Caco-2 (cell line): Measurements from ENCODE around the gene NFIC. TPM values are rescaled to one million over a fixed set of nuclear protein-coding genes. Genes with fewer than 3 reads are reported as not detected.

Experiments used
- BruUV-seq: library from RNA; stranded (reverse); fragments of 400-500 nt; replicated peaks from 2 replicates; lab custom pipeline; 2021; lab: Mats Ljungman, UMichigan
- CTCF ChIA-PET: fragments of 300-600 bp; sonication (Branson Sonifier 250); formaldehyde crosslinking; loops from one replicate; lab custom pipeline; 2022; ENCODE audit warnings: antibody characterized with exemption; lab: Charles Lee
- POLR2A ChIA-PET: fragments of 300-600 bp; sonication (Branson Sonifier 250); formaldehyde crosslinking; loops from one replicate; lab custom pipeline; 2022; ENCODE audit warnings: antibody characterized with exemption; lab: Charles Lee
- DNase-seq, 2 experiments: peaks; one replicate each; pipeline versions ENCODE4 v3.0.0 to v3.0.0-alpha.2; 2020 to 2022
- H3K27me3 ChIP-seq: replicated peaks from 2 replicates; pipeline ENCODE4 v1.6.0; 2011; ENCODE audit warnings: low read length; ENCODE audit not compliant: control insufficient read depth, insufficient read depth
- H3K36me3 ChIP-seq: 2 replicates; pipeline ENCODE4 v1.5.1; 2011; ENCODE audit warnings: low read length; ENCODE audit not compliant: control insufficient read depth, insufficient read depth
- H3K4me1 ChIP-seq: fragments of 250-450 bp; sonication (Bioruptor Pico); 2 replicates; pipeline ENCODE4 v1.5.1; 2020; ENCODE audit warnings: mild to moderate bottlenecking
- H3K4me3 ChIP-seq: 2 replicates; pipeline ENCODE4 v1.5.1; 2011; ENCODE audit warnings: low read depth, mild to moderate bottlenecking, control low read depth, low read length
- H3K9me3 ChIP-seq: fragments of 250-450 bp; sonication (Bioruptor Pico); 2 replicates; pipeline ENCODE4 v1.5.1; 2020; ENCODE audit warnings: mild to moderate bottlenecking, moderate library complexity
- H3K27ac Mint-ChIP-seq: one replicate; pipeline ENCODE4 v1.8.0; 2022; ENCODE audit warnings: mixed read lengths; ENCODE audit not compliant: unreplicated experiment
- H3K27me3 Mint-ChIP-seq: one replicate; pipeline ENCODE4 v1.8.0; 2022; ENCODE audit warnings: mixed read lengths; ENCODE audit not compliant: insufficient read depth, unreplicated experiment
- H3K36me3 Mint-ChIP-seq: one replicate; pipeline ENCODE4 v1.8.0; 2022; ENCODE audit warnings: mild to moderate bottlenecking, mixed read lengths; ENCODE audit not compliant: insufficient read depth, unreplicated experiment
- H3K4me1 Mint-ChIP-seq: one replicate; pipeline ENCODE4 v1.8.0; 2022; ENCODE audit warnings: low read depth, mixed read lengths; ENCODE audit not compliant: unreplicated experiment
- H3K4me3 Mint-ChIP-seq: one replicate; pipeline ENCODE4 v1.8.0; 2022; ENCODE audit warnings: mild to moderate bottlenecking, moderate library complexity, mixed read lengths; ENCODE audit not compliant: unreplicated experiment
- H3K9me3 Mint-ChIP-seq: one replicate; pipeline ENCODE4 v1.8.0; 2022; ENCODE audit warnings: mixed read lengths; ENCODE audit not compliant: unreplicated experiment
- intact Hi-C: fragments of 100-400 bp; cut with micrococcal nuclease; formaldehyde crosslinking; loops from one replicate; pipeline ENCODE4 v1.10.0; 2022; ENCODE audit not compliant: unreplicated experiment
- total RNA-seq: library from RNA; stranded (reverse); gene quantifications from 2 replicates; pipeline ENCODE4 v1.2.3, GENCODE V29; 2022
- TF ChIP-seq, protein P1 (sequence below), 2 experiments: fragments of 200-600 bp in 1 of 2; IDR thresholded peaks; 1 replicate in 1 of 2; 2 replicates in 1 of 2; pipeline versions ENCODE4 v1.5.1 to v1.8.0; 2011 to 2022; ENCODE audit warnings: antibody characterized with exemption in 1 of 2, control low read depth in 1 of 2, inconsistent platforms in 1 of 2, low read depth in 1 of 2, low read length in 1 of 2, mild to moderate bottlenecking in 1 of 2, moderate library complexity in 1 of 2; ENCODE audit not compliant: insufficient read depth in 1 of 2, severe bottlenecking in 1 of 2, unreplicated experiment in 1 of 2

The NFIC gene
- total RNA-seq, 1 experiment from 2014 or later, result 5.1 TPM

DNA sequence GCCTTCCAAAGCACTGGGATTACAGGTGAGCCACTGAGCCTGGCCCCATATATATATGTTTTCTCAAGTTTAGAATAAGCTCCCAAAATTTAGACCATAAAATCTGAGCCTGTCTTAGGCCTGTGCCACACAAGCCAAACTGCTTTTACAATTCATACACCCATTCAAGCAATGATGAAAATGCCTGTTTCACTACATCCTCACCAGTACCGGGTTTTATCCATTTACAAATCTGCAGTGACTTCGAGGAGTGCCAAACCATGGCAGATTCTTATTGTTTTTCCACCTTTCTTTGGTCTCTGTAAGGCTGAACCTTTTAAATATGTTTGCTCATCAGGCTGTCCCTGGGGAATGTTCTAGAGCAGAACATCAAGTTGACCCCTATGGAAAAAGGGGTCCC is 9.6 kb upstream of the NFIC start:
- TF ChIP-seq, protein P1, sequence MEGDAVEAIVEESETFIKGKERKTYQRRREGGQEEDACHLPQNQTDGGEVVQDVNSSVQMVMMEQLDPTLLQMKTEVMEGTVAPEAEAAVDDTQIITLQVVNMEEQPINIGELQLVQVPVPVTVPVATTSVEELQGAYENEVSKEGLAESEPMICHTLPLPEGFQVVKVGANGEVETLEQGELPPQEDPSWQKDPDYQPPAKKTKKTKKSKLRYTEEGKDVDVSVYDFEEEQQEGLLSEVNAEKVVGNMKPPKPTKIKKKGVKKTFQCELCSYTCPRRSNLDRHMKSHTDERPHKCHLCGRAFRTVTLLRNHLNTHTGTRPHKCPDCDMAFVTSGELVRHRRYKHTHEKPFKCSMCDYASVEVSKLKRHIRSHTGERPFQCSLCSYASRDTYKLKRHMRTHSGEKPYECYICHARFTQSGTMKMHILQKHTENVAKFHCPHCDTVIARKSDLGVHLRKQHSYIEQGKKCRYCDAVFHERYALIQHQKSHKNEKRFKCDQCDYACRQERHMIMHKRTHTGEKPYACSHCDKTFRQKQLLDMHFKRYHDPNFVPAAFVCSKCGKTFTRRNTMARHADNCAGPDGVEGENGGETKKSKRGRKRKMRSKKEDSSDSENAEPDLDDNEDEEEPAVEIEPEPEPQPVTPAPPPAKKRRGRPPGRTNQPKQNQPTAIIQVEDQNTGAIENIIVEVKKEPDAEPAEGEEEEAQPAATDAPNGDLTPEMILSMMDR (IDR thresholded peaks at IDR 0.05; ENCODE audit: insufficient read depth in 1 of 2, low read depth in 1 of 2, low read length in 1 of 2, severe bottlenecking in 1 of 2, unreplicated experiment in 1 of 2), result no peak
- intact Hi-C loops, result no loop called here
- CTCF ChIA-PET, result no interaction called here
- H3K27me3 ChIP-seq, result peaks cover 3% of the 10 kb centered on the region; the same call in 1 of the 2 replicates
- Mint-ChIP-seq H3K4me3 (peak overlapping the region; percentile 53), H3K36me3 (no peaks in the 10 kb centered on the region), H3K27ac (no peak overlapping the region), H3K9me3 (no peaks in the 10 kb centered on the region), H3K27me3 (peaks cover 15% of the 10 kb centered on the region), H3K4me1 (no peaks in the 10 kb centered on the region)
- no peak for DNase-seq
- no peaks in the 10 kb centered on the region for H3K9me3 ChIP-seq
- H3K36me3 ChIP-seq, result no peaks in the 10 kb centered on the region
- POLR2A ChIA-PET, result no interaction called here
- no peak overlapping the region for H3K4me3 ChIP-seq
- no TSS peak for BruUV-seq
- no peaks in the 10 kb centered on the region for H3K4me1 ChIP-seq

- no peaks in the 10 kb centered on the region for H3K4me1 ChIP-seq
- TF ChIP-seq, protein P1 (IDR thresholded peaks at IDR 0.05; ENCODE audit: insufficient read depth in 1 of 2, low read depth in 1 of 2, low read length in 1 of 2, severe bottlenecking in 1 of 2, unreplicated experiment in 1 of 2), result no peak
- peaks cover 17% of the 10 kb centered on the region for H3K27me3 Mint-ChIP-seq
- peak overlapping the region; percentile 53 for H3K4me3 Mint-ChIP-seq
- DNase-seq, result no peak
- no peaks in the 10 kb centered on the region for H3K36me3 ChIP-seq
- intact Hi-C loops, result no loop called here
- peaks cover 3% of the 10 kb centered on the region; the same call in 1 of the 2 replicates for H3K27me3 ChIP-seq
- H3K9me3 ChIP-seq, result no peaks in the 10 kb centered on the region
- no peaks in the 10 kb centered on the region for H3K9me3 Mint-ChIP-seq
- BruUV-seq, result no TSS peak
- no peak overlapping the region for H3K27ac Mint-ChIP-seq
- no peaks in the 10 kb centered on the region for H3K36me3 Mint-ChIP-seq
- ChIA-PET CTCF (interaction anchor here (1.0 kb wide), 1 partner anchor 52 kb away, joined by 3 read pairs; no protein-coding TSS in a partner anchor), POLR2A (no interaction called here)
- no peaks in the 10 kb centered on the region for H3K4me1 Mint-ChIP-seq
- H3K4me3 ChIP-seq, result no peak overlapping the region
Observed at GRCh38 chr19:3357271-3357991, 9.0 kb upstream of the NFIC start.

DNA sequence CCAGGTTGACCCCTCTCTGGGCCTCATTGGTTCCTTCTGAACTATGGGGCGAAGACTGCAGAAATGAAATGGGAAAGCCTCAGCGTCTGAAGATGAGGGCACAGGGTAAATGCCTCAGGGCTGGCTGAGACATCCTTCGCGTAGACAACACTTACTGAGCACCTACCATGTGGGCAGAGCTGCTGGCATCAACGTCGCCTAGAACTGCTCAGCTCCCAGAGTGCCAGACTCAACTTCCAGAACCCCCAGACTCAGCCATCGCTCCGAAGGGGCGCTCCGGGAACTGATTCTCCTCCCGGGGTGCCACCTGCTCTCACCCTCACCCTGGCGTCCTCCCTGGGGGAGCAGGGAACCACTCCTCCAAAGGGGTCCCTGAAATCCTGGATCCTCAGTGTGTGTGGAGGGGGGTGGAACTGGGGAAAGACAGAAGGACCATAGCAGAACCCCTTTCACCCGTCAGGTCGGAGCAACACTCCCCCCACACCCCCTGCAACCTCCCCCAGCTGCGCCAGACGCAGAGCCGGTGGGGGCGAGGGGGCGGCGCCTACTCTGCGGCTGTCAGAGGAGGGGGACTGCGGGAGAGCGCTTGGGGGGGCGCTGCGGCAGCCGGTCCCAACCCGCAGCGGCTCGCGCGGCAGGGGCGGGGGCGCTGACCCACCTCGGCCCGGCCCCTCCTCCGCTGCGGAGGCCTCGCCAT is 8.2 kb upstream of the NFIC start:
- DNase-seq, result no peak
- no peaks in the 10 kb centered on the region for H3K36me3 ChIP-seq
- H3K9me3 Mint-ChIP-seq, result no peaks in the 10 kb centered on the region
- ChIA-PET CTCF (interaction anchor here (1.0 kb wide), 1 partner anchor 53 kb away, joined by 3 read pairs; no protein-coding TSS in a partner anchor), POLR2A (no interaction called here)
- BruUV-seq, result no TSS peak
- no peaks in the 10 kb centered on the region for H3K4me1 Mint-ChIP-seq
- peaks cover 3% of the 10 kb centered on the region; the same call in 1 of the 2 replicates for H3K27me3 ChIP-seq
- no peak overlapping the region for H3K27ac Mint-ChIP-seq
- H3K4me3 ChIP-seq, result no peak overlapping the region; the same call in 1 of the 2 replicates
- no peaks in the 10 kb centered on the region for H3K9me3 ChIP-seq
- no peaks in the 10 kb centered on the region for H3K4me1 ChIP-seq
- peaks cover 17% of the 10 kb centered on the region for H3K27me3 Mint-ChIP-seq
- TF ChIP-seq, protein P1 (IDR thresholded peaks at IDR 0.05; ENCODE audit: insufficient read depth in 1 of 2, low read depth in 1 of 2, low read length in 1 of 2, severe bottlenecking in 1 of 2, unreplicated experiment in 1 of 2), result no peak
- peak overlapping the region; percentile 66 for H3K4me3 Mint-ChIP-seq
- intact Hi-C loops, result no loop called here
- H3K36me3 Mint-ChIP-seq, result no peaks in the 10 kb centered on the region
